Glutamatergic neuron (in vitro differentiated cells): ENCODE measurements around the gene ATP13A4. TPM values are rescaled to one million over a fixed set of nuclear protein-coding genes. Genes with fewer than 3 reads are reported as not detected.

Experiments
- DNase-seq: peaks from one replicate; pipeline ENCODE4 v3.0.0; 2022
- H3K27ac Mint-ChIP-seq: one replicate; pipeline ENCODE4 v1.8.0; 2020; ENCODE audit warnings: mild to moderate bottlenecking, mixed read lengths, inconsistent platforms; ENCODE audit not compliant: unreplicated experiment
- H3K27me3 Mint-ChIP-seq: one replicate; pipeline ENCODE4 v1.8.0; 2020; ENCODE audit warnings: mild to moderate bottlenecking, moderate library complexity, mixed read lengths, inconsistent platforms; ENCODE audit not compliant: unreplicated experiment
- H3K36me3 Mint-ChIP-seq: one replicate; pipeline ENCODE4 v1.8.0; 2020; ENCODE audit warnings: mild to moderate bottlenecking, mixed read lengths, inconsistent platforms; ENCODE audit not compliant: unreplicated experiment
- H3K4me1 Mint-ChIP-seq: one replicate; pipeline ENCODE4 v1.8.0; 2020; ENCODE audit warnings: mild to moderate bottlenecking, low read depth, mixed read lengths, inconsistent platforms; ENCODE audit not compliant: unreplicated experiment
- H3K4me3 Mint-ChIP-seq: one replicate; pipeline ENCODE4 v1.8.0; 2020; ENCODE audit warnings: mild to moderate bottlenecking, mixed read lengths, inconsistent platforms; ENCODE audit not compliant: unreplicated experiment
- H3K9me3 Mint-ChIP-seq: one replicate; pipeline ENCODE4 v1.8.0; 2020; ENCODE audit warnings: mild to moderate bottlenecking, moderate library complexity, mixed read lengths, inconsistent platforms; ENCODE audit not compliant: unreplicated experiment
- CTCF ChIP-seq: fragments of 200-600 bp; sonication (generic); IDR thresholded peaks from one replicate; pipeline ENCODE4 v1.5.0; 2021; ENCODE audit not compliant: partially characterized antibody, unreplicated experiment
- total RNA-seq: library from RNA; stranded (reverse); fragmentation: NEBNext Ultra II Directional; extraction: Animal tissue kit (Norgen Biotek cat#: 25700); gene quantifications from one replicate; pipeline ENCODE4 v1.2.1, GENCODE V29; 2021; ENCODE audit not compliant: unreplicated experiment

ATP13A4 gene
- total RNA-seq, 1 donor from 2014 or later: 0.93 TPM

DNA sequence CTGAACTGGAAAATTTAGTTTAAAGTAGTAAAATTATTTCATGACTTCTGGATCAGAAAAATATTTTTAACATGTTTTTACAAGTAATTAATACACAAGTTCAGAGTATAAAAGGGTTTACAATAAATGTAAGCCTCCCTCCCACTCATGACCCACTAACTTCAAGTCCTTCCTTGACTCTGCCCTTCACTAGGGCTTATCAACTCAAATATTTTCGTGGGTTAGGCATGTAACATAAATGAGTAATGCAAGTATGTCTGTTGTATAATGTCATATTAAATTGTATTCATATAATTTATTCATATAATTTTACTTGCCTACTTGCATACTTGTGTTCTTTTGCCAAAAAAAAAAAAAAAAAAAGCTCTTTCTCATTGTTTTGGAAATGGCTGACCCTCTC lies 34.9 kb upstream of the ATP13A4 start:
- H3K27ac Mint-ChIP-seq: no peak overlapping the region
- no peak for DNase-seq
- peaks cover 8% of the 10 kb centered on the region for H3K27me3 Mint-ChIP-seq
- H3K4me1 Mint-ChIP-seq: peaks cover 5% of the 10 kb centered on the region
- peaks cover 4% of the 10 kb centered on the region for H3K9me3 Mint-ChIP-seq
- TF ChIP-seq CTCF: no peak
- H3K36me3 Mint-ChIP-seq: no peaks in the 10 kb centered on the region
- no peak overlapping the region for H3K4me3 Mint-ChIP-seq

DNA sequence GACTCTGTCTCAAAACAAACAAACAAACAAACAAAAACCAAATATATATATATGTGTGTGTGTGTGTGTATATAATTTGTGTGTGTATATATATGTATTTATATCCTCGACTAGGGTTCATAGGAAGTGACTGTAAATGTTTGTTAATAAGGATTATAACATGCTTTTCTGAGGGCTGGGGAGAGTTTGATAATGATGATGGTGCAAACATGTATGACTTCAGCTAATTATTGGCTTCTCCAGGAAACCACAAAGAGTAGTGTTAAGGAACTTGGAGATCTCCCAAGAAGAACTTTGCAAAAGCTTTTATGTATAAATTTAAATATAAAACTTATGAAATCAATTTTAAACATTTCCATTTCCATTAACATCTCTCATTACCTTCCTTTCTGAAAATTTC lies 34.4 kb upstream of the ATP13A4 start:
- peaks cover 4% of the 10 kb centered on the region for H3K9me3 Mint-ChIP-seq
- H3K36me3 Mint-ChIP-seq: no peaks in the 10 kb centered on the region
- H3K4me3 Mint-ChIP-seq: no peak overlapping the region
- TF ChIP-seq CTCF: no peak
- peaks cover 8% of the 10 kb centered on the region for H3K27me3 Mint-ChIP-seq
- DNase-seq: no peak
- H3K27ac Mint-ChIP-seq: no peak overlapping the region
- peaks cover 3% of the 10 kb centered on the region for H3K4me1 Mint-ChIP-seq

GRCh38 chr3:193586526-193586925 lies 31.8 kb upstream of the ATP13A4 start:
- H3K36me3 Mint-ChIP-seq: no peaks in the 10 kb centered on the region
- no peaks in the 10 kb centered on the region for H3K4me1 Mint-ChIP-seq
- H3K27me3 Mint-ChIP-seq: no peaks in the 10 kb centered on the region
- H3K27ac Mint-ChIP-seq: no peak overlapping the region
- no peak for DNase-seq
- TF ChIP-seq CTCF: no peak
- no peaks in the 10 kb centered on the region for H3K9me3 Mint-ChIP-seq
- no peak overlapping the region for H3K4me3 Mint-ChIP-seq

- H3K4me1 Mint-ChIP-seq: no peaks in the 10 kb centered on the region
- no peaks in the 10 kb centered on the region for H3K36me3 Mint-ChIP-seq
- H3K4me3 Mint-ChIP-seq: no peak overlapping the region
- no peak for DNase-seq
- no peaks in the 10 kb centered on the region for H3K27me3 Mint-ChIP-seq
- no peak overlapping the region for H3K27ac Mint-ChIP-seq
- TF ChIP-seq CTCF: no peak
- H3K9me3 Mint-ChIP-seq: no peaks in the 10 kb centered on the region
Measured at GRCh38 chr3:193585530-193585929, 30.8 kb upstream of the ATP13A4 start.

DNA sequence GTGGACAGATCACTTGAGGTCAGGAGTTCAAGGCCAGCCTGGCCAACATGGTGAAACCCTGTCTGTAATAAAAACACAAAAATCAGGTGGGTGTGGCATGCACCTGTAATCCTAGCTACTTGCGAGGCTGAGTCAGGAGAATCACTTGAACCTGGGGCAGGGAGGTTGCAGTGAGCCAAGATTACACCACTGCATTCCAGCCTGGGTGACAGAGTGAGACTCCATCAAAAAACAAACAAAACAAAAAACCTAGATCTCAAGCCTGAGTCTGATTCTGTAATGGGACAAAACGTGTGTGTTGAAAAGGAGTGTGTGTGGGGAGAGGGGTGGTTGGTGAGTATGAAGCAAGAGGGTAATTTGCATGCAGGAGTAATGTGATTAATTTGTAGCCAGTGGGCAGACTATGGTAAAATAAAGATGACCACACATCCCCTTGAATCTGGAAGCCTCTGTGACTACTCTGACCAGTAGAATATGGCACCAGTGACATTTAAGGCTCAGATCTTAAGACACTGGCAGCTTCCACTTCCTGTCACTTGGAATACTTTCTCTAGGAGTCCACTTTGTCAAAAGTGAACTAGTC lies 19.9 kb upstream of the ATP13A4 start:
- H3K4me3 Mint-ChIP-seq: no peak overlapping the region
- H3K27ac Mint-ChIP-seq: no peak overlapping the region
- no peak for DNase-seq
- no peak for TF ChIP-seq CTCF
- H3K9me3 Mint-ChIP-seq: no peaks in the 10 kb centered on the region
- peaks cover 2% of the 10 kb centered on the region for H3K27me3 Mint-ChIP-seq
- H3K4me1 Mint-ChIP-seq: peaks cover 2% of the 10 kb centered on the region
- no peaks in the 10 kb centered on the region for H3K36me3 Mint-ChIP-seq
